GM21390 (cell line): ENCODE measurements around the gene PLEKHB2.
A peak's percentile ranks its signal among the peaks of the same experiment; 100 is the strongest.
"Not testable (repeated sequence)": the region's sequence is repeated elsewhere in the genome, so short reads cannot be mapped to it uniquely, and the experiment has no call there.

Source experiments
- ATAC-seq: cut with Tn5 transposase; IDR thresholded peaks from one replicate; pipeline ENCODE4 v1.9.1; 2021; ENCODE audit not compliant: unreplicated experiment

The PLEKHB2 gene

GRCh38 chr2:131142849-131143248, 37.7 kb downstream of the PLEKHB2 start:
- no peak for ATAC-seq

DNA sequence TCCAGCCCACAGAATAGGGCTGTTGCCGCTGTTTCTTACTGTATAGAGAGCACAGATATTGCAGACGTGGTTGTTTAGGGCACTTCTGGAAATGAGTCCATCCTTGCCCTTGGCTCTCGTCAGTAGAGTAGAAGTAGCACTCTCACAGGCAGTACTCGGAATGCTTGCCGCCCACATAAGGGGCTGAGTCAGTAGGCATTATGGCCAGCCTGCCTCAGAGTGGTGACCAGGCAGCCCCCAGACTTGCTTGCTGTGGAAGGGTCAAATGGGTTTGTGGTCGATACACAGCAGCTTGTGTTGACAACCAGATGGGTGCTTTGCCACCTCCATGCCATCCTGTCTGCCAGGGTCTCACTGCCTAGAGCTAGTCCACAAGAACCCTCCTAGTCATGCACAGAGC, 38.7 kb downstream of the PLEKHB2 start:
- no peak for ATAC-seq

- peak; percentile 73 for ATAC-seq
Observed at GRCh38 chr2:131145040-131145439, 39.9 kb downstream of the PLEKHB2 start.

GRCh38 chr2:131146231-131146630, 41.1 kb downstream of the PLEKHB2 start:
- ATAC-seq: no peak

GRCh38 chr2:131146749-131147148, 41.6 kb downstream of the PLEKHB2 start:
- ATAC-seq: no peak

GRCh38 chr2:131148426-131148825, 43.3 kb downstream of the PLEKHB2 start:
- no peak for ATAC-seq

GRCh38 chr2:131150109-131150508, 45.0 kb downstream of the PLEKHB2 start:
- not testable (repeated sequence) for ATAC-seq

DNA sequence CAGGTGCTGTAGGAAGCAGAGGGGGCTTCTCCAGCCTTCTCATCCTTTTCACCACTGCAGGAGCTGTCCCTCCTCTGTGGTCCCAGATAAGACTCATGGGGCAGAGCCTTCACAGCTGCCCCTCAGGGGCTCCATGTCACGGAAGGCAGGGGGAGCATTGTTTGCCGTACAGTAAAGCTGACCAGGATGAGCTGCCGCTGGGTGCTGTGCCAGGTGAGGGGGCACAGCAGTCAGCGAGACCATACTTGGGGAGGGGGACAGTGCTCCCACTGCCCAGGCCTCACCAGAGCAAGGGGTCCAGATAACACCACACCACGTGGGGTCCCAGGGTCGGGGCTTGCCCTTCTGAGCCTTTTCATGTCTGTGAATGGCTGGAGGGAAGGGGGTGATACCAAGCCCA, 46.3 kb downstream of the PLEKHB2 start:
- ATAC-seq: no peak

GRCh38 chr2:131152074-131152473, 46.9 kb downstream of the PLEKHB2 start:
- no peak for ATAC-seq

DNA sequence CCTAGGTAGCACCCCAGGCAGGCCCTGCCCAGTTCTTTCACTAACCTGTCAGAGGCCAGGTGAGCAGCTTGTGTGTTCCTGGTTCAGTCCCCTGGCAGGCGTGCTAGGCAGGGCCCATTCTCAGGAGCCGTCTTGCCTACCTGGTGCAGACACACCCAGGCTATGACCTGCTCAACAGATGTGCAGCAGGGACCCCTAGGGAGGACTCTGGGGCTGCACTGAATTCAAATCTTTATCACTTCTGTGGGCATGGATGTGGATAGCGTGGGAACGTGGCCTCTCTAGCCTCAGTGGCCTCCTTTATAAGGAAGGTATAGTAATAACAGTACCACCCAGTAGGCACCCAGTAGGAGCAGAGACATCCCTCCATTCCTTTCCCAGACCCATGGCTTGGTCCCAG, 48.4 kb downstream of the PLEKHB2 start:
- no peak for ATAC-seq

- ATAC-seq: peak; percentile 93
Observed at GRCh38 chr2:131154071-131154531, 49.0 kb downstream of the PLEKHB2 start.

DNA sequence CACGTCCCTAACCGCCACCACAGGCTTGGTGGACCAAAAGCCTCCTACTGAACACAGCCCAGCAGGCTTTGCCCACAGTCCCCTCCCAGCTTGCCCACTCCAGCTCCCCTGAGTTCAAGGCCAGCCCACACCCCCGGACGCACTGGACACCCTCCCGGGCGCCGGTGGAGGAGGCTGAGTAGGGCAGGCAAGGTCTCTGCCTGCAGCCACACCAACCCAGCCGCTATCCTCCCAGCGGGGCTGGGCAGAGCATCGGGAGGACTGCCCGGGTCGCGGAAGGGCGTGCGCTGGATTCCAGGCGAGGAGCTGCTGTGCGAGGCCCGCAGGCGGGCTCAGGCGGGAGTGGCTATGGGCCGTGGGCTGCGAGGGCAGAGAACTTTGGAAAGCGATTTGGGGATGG, 49.5 kb downstream of the PLEKHB2 start:
- no peak for ATAC-seq

DNA sequence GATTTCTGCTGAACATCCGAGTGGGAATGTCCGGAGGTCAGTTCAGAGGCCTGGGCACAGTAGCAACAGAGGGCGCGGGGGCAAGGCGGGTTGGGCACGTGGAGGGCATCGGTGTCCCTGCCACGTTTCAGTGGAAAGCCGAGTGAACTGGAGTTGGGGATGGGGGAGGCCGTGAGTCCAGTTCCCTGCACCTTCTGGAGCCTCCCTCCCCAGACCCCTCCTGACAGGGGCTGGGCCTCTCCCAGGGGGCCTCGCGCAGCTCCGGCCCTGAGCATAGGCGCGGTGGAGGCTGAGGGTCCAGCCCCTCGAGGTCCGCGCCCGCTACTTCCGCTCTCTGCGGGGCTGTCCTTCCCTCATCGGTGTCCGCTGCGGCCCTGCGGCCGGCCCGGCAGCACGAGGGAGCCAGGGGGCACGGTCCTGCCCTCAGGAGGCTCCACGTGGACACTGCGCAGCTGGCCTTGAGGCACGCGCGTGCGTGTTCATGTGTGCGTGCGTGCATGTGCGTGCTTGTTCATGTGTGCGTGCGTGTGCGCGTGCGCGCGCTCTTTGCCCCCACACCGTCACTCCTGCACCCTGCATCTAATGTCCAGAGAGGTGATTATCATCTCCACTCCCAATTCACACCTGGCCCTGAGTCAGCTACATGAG, 50.2 kb downstream of the PLEKHB2 start:
- no peak for ATAC-seq

- no peak for ATAC-seq
Observed at GRCh38 chr2:131156452-131157149, 51.5 kb downstream of the PLEKHB2 start.

GRCh38 chr2:131165562-131165961, 60.4 kb downstream of the PLEKHB2 start:
- not testable (repeated sequence) for ATAC-seq

GRCh38 chr2:131168538-131168937, 63.4 kb downstream of the PLEKHB2 start:
- ATAC-seq: no peak

- not testable (repeated sequence) for ATAC-seq
Observed at GRCh38 chr2:131178050-131178449, 72.9 kb downstream of the PLEKHB2 start.

- ATAC-seq: not testable (repeated sequence)
Observed at GRCh38 chr2:131178721-131179418, 73.7 kb downstream of the PLEKHB2 start.

GRCh38 chr2:131181451-131181850, 76.3 kb downstream of the PLEKHB2 start:
- ATAC-seq: not testable (repeated sequence)

GRCh38 chr2:131193421-131193820, 88.3 kb downstream of the PLEKHB2 start:
- ATAC-seq: not testable (repeated sequence)

GRCh38 chr2:131196186-131196585, 91.0 kb downstream of the PLEKHB2 start:
- ATAC-seq: not testable (repeated sequence)
